Suprapubic skin (tissue), 4 donors: ENCODE data around the gene CTSO. TPM values are rescaled to one million over a fixed set of nuclear protein-coding genes. Genes with fewer than 3 reads are reported as not detected.

Source experiments
- DNase-seq, 2 donors: peaks; one replicate each; pipeline ENCODE4 v3.0.0-alpha.2; 2019; ENCODE audit warnings: low spot score in 2 of 2
- H3K27ac ChIP-seq: fragments of 200-600 bp; sonication (generic); one replicate; pipeline ENCODE4 v1.5.1; 2019
- H3K27me3 ChIP-seq: fragments of 200-600 bp; sonication (generic); one replicate; pipeline ENCODE4 v1.5.1; 2019
- H3K36me3 ChIP-seq: fragments of 200-600 bp; sonication (generic); one replicate; pipeline ENCODE4 v1.5.1; 2019
- H3K4me1 ChIP-seq: fragments of 200-600 bp; sonication (generic); one replicate; pipeline ENCODE4 v1.5.1; 2019
- H3K4me3 ChIP-seq: fragments of 200-600 bp; sonication (generic); one replicate; pipeline ENCODE4 v1.5.1; 2019; ENCODE audit warnings: mild to moderate bottlenecking
- H3K9me3 ChIP-seq: fragments of 200-600 bp; sonication (generic); one replicate; pipeline ENCODE4 v1.5.1; 2019
- EP300 ChIP-seq: sonication (generic); formaldehyde crosslinking; IDR thresholded peaks from one replicate; pipeline ENCODE4 v1.6.1; 2017; ENCODE audit warnings: antibody characterized with exemption
- POLR2A ChIP-seq, 2 donors: fragments of 450-650 bp; IDR thresholded peaks; one replicate each; pipeline ENCODE4 v1.6.1; 2017; ENCODE audit warnings: antibody characterized with exemption in 2 of 2, mild to moderate bottlenecking in 2 of 2, moderate library complexity in 2 of 2
- POLR2AphosphoS5 ChIP-seq, 3 donors: sonication (generic); formaldehyde crosslinking; IDR thresholded peaks; one replicate each; pipeline ENCODE4 v1.6.1; 2017; ENCODE audit warnings: antibody characterized with exemption in 3 of 3
- WGBS: methylation state at CpG from one replicate; pipeline ENCODE4 v1.1.5; 2018; 5-methylcytosine and 5-hydroxymethylcytosine counted together
- total RNA-seq, 4 donors: library from RNA; depleted of rRNA; stranded (reverse); fragments of >200 nt; gene quantifications; one replicate each; pipeline ENCODE4 v1.1.0, GENCODE V29; 2016
- TF ChIP-seq, protein P1 (sequence below), 2 donors: fragments of 200-600 bp in 1 of 2; fragments of 450-650 bp in 1 of 2; sonication (generic) in 1 of 2; IDR thresholded peaks; one replicate each; pipeline ENCODE4 v1.5.1; 2016 to 2019; ENCODE audit warnings: antibody characterized with exemption in 2 of 2, mild to moderate bottlenecking in 1 of 2, moderate library complexity in 1 of 2

Gene CTSO
- total RNA-seq, 4 donors from 2014 or later, result 5.7 to 8.0 (median 7.6) TPM

DNA sequence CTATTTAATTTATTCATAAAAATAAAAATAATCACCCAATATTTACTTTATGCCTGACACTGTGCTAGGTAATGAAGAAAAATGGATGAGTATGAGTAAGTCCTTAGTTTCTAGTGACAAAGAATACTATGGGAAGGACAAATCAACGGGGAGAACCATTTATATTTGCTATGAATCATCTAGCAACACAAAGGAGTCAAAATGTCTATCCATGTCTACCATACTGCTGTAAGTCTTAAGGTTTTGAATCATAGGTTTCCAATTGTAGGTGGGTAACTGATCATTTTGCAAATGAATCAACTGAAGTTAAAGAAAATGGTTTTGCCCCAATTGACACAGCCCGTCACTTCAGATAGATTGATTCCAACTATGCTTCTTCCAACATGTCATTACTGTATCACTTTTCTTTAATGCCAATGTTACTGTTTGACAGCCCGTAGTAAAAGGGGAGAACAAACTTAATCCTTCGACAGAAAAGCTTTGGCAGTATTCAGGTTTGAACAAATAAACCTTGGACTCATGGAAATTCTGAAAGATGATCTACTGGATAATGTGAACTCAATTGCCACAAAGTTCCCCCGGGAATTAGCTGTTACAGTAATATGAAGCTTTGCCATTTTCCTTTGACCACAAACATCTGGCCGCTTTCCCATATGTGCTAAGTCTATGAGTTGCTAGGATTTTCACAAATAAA lies 47.0 kb downstream of the CTSO start:
- 54% methylated on average over 6 of the region's 6 CpGs for WGBS
- no peak for DNase-seq
- no peaks in the 10 kb centered on the region for H3K9me3 ChIP-seq
- H3K36me3 ChIP-seq, result no peaks in the 10 kb centered on the region
- no peaks in the 10 kb centered on the region for H3K4me1 ChIP-seq
- no peaks in the 10 kb centered on the region for H3K27me3 ChIP-seq
- TF ChIP-seq EP300 (no peak), POLR2A (IDR thresholded peaks at IDR 0.05) (no peak), POLR2AphosphoS5 (IDR thresholded peaks at IDR 0.05) (no peak)
- TF ChIP-seq, protein P1, sequence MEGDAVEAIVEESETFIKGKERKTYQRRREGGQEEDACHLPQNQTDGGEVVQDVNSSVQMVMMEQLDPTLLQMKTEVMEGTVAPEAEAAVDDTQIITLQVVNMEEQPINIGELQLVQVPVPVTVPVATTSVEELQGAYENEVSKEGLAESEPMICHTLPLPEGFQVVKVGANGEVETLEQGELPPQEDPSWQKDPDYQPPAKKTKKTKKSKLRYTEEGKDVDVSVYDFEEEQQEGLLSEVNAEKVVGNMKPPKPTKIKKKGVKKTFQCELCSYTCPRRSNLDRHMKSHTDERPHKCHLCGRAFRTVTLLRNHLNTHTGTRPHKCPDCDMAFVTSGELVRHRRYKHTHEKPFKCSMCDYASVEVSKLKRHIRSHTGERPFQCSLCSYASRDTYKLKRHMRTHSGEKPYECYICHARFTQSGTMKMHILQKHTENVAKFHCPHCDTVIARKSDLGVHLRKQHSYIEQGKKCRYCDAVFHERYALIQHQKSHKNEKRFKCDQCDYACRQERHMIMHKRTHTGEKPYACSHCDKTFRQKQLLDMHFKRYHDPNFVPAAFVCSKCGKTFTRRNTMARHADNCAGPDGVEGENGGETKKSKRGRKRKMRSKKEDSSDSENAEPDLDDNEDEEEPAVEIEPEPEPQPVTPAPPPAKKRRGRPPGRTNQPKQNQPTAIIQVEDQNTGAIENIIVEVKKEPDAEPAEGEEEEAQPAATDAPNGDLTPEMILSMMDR (IDR thresholded peaks at IDR 0.05), result no peak
- no peak overlapping the region for H3K4me3 ChIP-seq
- no peak overlapping the region for H3K27ac ChIP-seq

DNA sequence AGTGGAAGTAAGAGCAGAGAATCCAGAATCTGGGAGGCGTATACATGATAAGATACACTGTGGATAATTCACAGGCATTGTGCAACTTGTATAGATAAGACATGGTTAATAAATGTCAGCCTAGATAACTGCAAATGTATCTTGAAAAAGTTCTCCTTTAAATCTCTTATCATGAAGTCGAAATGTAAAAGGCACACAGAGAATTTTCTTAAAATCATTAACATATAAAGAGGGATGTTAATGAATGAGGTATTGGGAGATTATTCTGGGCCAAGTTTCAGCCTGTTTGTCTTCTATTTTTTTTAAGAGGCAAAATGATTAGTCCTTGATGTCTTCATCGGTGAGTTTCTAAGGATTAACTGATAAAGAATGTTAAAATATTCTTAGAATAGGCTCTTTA lies 49.3 kb downstream of the CTSO start:
- TF ChIP-seq POLR2AphosphoS5 (IDR thresholded peaks at IDR 0.05), result no peak
- TF ChIP-seq POLR2A (IDR thresholded peaks at IDR 0.05), result no peak
- TF ChIP-seq, protein P1 (IDR thresholded peaks at IDR 0.05), result no peak
- no peak for TF ChIP-seq EP300
- 60% methylated on average over 3 of the region's 3 CpGs for WGBS
- Histone ChIP-seq H3K4me1 (no peaks in the 10 kb centered on the region), H3K4me3 (no peak overlapping the region), H3K27me3 (no peaks in the 10 kb centered on the region), H3K9me3 (no peaks in the 10 kb centered on the region), H3K36me3 (no peaks in the 10 kb centered on the region), H3K27ac (no peak overlapping the region)
- DNase-seq, result no peak

DNA sequence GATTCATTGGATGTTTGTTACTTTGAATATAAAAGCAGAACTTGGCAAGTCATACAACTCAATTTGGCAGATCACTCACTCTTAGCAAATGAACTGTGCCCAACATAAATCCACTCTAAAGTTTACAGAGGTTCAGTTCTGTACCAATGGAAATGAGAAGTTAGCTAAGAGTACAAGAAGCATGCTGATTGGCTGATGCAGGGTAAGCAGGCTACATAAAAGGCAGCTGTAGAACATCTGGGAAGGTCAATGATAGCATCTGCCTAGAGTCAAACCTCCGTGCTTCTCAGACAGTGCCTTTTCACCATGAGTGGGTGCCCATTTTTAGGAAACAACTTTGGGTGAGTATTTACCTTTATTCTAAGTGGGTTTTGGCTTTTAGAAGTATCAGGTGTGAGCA lies 50.2 kb downstream of the CTSO start, which contains the start of gene TDO2:
TSS of gene TDO2 (plus strand) at position 244 of the 400 bp plus-strand sequence. CDS start at position 307, 63 bp downstream.
- no peaks in the 10 kb centered on the region for H3K9me3 ChIP-seq
- no peak for TF ChIP-seq EP300
- no peak for TF ChIP-seq POLR2A (IDR thresholded peaks at IDR 0.05)
- TF ChIP-seq, protein P1 (IDR thresholded peaks at IDR 0.05), result no peak
- TF ChIP-seq POLR2AphosphoS5 (IDR thresholded peaks at IDR 0.05), result no peak
- H3K27ac ChIP-seq, result no peak within 1 kb of the TSS
- WGBS, result 50% methylated on average over 1 of the region's 1 CpG
- H3K27me3 ChIP-seq, result no peaks in the 10 kb centered on the region
- H3K4me1 ChIP-seq, result no peaks in the 10 kb centered on the region
- no peak within 1 kb of the TSS for H3K4me3 ChIP-seq
- no peaks in the 10 kb centered on the region for H3K36me3 ChIP-seq
- no peak for DNase-seq

DNA sequence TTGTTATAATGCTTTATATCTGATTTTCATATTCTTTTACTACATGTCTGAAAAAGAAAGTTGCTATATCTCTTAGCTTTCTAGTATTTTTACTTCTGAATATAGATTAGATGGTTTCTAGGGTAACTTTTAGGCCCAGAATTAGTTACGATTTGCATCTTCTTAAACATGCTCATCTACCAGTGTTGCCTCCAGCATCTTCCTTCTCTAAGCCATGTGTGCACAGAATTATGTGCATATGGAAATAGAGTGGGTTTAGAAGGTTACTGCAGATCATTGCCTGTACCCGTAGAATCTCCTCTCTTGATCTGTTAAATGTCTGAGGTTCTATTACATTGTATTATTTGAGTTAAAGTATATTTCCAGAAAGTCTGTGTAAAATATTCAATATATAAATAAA lies 52.7 kb downstream of the CTSO start:
- 78% methylated on average over 2 of the region's 2 CpGs for WGBS
- DNase-seq, result no peak
- Histone ChIP-seq H3K4me1 (no peaks in the 10 kb centered on the region), H3K9me3 (no peaks in the 10 kb centered on the region), H3K27ac (no peak overlapping the region), H3K4me3 (no peak overlapping the region), H3K36me3 (no peaks in the 10 kb centered on the region), H3K27me3 (no peaks in the 10 kb centered on the region)
- TF ChIP-seq POLR2AphosphoS5 (IDR thresholded peaks at IDR 0.05), result no peak
- no peak for TF ChIP-seq EP300
- TF ChIP-seq, protein P1 (IDR thresholded peaks at IDR 0.05), result no peak
- no peak for TF ChIP-seq POLR2A (IDR thresholded peaks at IDR 0.05)

DNA sequence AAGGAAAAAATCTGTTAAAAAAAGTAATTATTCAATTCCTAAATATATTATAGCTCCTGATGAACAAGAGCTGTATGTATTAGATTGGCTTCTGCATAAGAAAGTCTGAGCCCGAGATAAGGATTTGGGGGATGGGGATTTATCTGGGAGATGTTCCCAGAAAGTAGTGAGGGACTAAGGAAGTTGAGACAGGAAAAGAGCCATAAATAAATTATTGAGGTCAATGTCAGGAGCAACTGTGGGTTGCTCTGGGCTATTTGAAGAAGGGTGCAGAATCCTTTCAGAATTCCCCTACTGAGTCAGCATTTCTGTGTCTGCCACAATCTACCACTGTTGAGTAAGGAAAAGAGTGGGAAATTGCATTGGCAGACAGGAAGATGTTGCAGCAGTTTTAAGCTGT lies 53.3 kb downstream of the CTSO start:
- Histone ChIP-seq H3K4me3 (no peak overlapping the region), H3K27me3 (no peaks in the 10 kb centered on the region), H3K36me3 (no peaks in the 10 kb centered on the region), H3K9me3 (no peaks in the 10 kb centered on the region), H3K4me1 (no peaks in the 10 kb centered on the region), H3K27ac (no peak overlapping the region)
- TF ChIP-seq, protein P1 (IDR thresholded peaks at IDR 0.05), result no peak
- TF ChIP-seq EP300, result no peak
- no peak for TF ChIP-seq POLR2AphosphoS5 (IDR thresholded peaks at IDR 0.05)
- no peak for TF ChIP-seq POLR2A (IDR thresholded peaks at IDR 0.05)
- no peak for DNase-seq
- 15% methylated on average over 1 of the region's 1 CpG for WGBS
